Gastroesophageal sphincter (tissue), 4 donors: ENCODE results near the gene FYN. TPM values are rescaled to one million over a fixed set of nuclear protein-coding genes. Genes with fewer than 3 reads are reported as not detected.

Source experiments
- ATAC-seq: fragments of 150-250 bp; one replicate; pipeline ENCODE4 v1.9.1; 2016; ENCODE audit warnings: mild to moderate bottlenecking, moderate library complexity
- H3K27ac ChIP-seq, 4 donors: fragments of 200-600 bp; sonication (generic) in 3 of 4; 1 replicate in 3 of 4; 2 replicates in 1 of 4; pipeline ENCODE4 v1.5.1; 2016 to 2019
- H3K27me3 ChIP-seq: fragments of 200-600 bp; sonication (generic); one replicate; pipeline ENCODE4 v1.5.1; 2019
- H3K36me3 ChIP-seq, 2 donors: fragments of 200-600 bp; sonication (generic); one replicate each; pipeline ENCODE4 v1.5.1; 2019; ENCODE audit warnings: control low read depth in 1 of 2
- H3K4me1 ChIP-seq, 3 donors: fragments of 200-600 bp; sonication (generic); 1 replicate in 2 of 3; 2 replicates in 1 of 3; pipeline ENCODE4 v1.5.1; 2016 to 2019; ENCODE audit warnings: control low read depth in 2 of 3
- H3K4me3 ChIP-seq, 2 donors: fragments of 200-600 bp; sonication (generic); one replicate each; pipeline ENCODE4 v1.5.1; 2019; ENCODE audit warnings: mild to moderate bottlenecking in 1 of 2, moderate library complexity in 1 of 2
- H3K9me3 ChIP-seq, 3 donors: fragments of 200-600 bp; sonication (generic); one replicate each; pipeline ENCODE4 v1.5.1; 2017 to 2019; ENCODE audit warnings: control low read depth in 2 of 3
- CTCF ChIP-seq, 4 experiments: fragments of 200-600 bp in 2 of 4; fragments of 450-650 bp in 2 of 4; sonication (generic) in 1 of 4; IDR thresholded peaks; one replicate each; pipeline ENCODE4 v1.5.1; 2017 to 2019; ENCODE audit warnings: antibody characterized with exemption in 4 of 4, mild to moderate bottlenecking in 2 of 4, moderate library complexity in 2 of 4
- EP300 ChIP-seq: sonication (generic); formaldehyde crosslinking; IDR thresholded peaks from one replicate; pipeline ENCODE4 v1.6.1; 2017; ENCODE audit warnings: antibody characterized with exemption, mild to moderate bottlenecking
- POLR2A ChIP-seq, 2 donors: fragments of 450-650 bp; IDR thresholded peaks; one replicate each; pipeline ENCODE4 v1.6.1; 2017; ENCODE audit warnings: antibody characterized with exemption in 2 of 2, mild to moderate bottlenecking in 2 of 2, moderate library complexity in 1 of 2
- POLR2AphosphoS5 ChIP-seq: sonication (generic); formaldehyde crosslinking; IDR thresholded peaks from one replicate; pipeline ENCODE4 v1.6.1; 2017; ENCODE audit warnings: antibody characterized with exemption
- WGBS, 2 donors: methylation state at CpG; one replicate each; pipeline ENCODE4 v1.1.5; 2018; ENCODE audit warnings: low coverage in 1 of 2; 5-methylcytosine and 5-hydroxymethylcytosine counted together
- total RNA-seq, 4 donors: library from RNA; depleted of rRNA; stranded (reverse); fragments of >200 nt; gene quantifications; one replicate each; pipeline ENCODE4 v1.1.0, GENCODE V29; 2016

Gene FYN
- total RNA-seq, 4 donors from 2014 or later: 58.6 to 101 (median 69.9) TPM

- H3K36me3 ChIP-seq: no peaks in the 10 kb centered on the region
- H3K4me3 ChIP-seq: no peak overlapping the region
- no peaks in the 10 kb centered on the region for H3K27me3 ChIP-seq
- 100% methylated on average over 1 of the region's 1 CpG for WGBS, 2 donors
- no peak for TF ChIP-seq CTCF (IDR thresholded peaks at IDR 0.05)
- TF ChIP-seq POLR2A (IDR thresholded peaks at IDR 0.05): no peak
- no peak for TF ChIP-seq EP300
- TF ChIP-seq POLR2AphosphoS5: no peak
- H3K9me3 ChIP-seq: no peaks in the 10 kb centered on the region
- ATAC-seq: no peak
- H3K27ac ChIP-seq: no peak overlapping the region
- H3K4me1 ChIP-seq: peaks cover 0 to 13% (median 0%) of the 10 kb centered on the region in 3 donors
Measured at GRCh38 chr6:111653434-111653833, 219.8 kb downstream of the FYN start.

GRCh38 chr6:111652156-111652555 is 221.1 kb downstream of the FYN start:
- Histone ChIP-seq H3K4me3 (no peak overlapping the region), H3K27me3 (no peaks in the 10 kb centered on the region), H3K4me1 (peaks cover 0 to 3% (median 0%) of the 10 kb centered on the region in 3 donors), H3K27ac (no peak overlapping the region), H3K36me3 (no peaks in the 10 kb centered on the region), H3K9me3 (no peaks in the 10 kb centered on the region)
- ATAC-seq: no peak
- 93 to 97% methylated on average over 5 of the region's 5 CpGs for WGBS, 2 donors
- TF ChIP-seq CTCF (IDR thresholded peaks at IDR 0.05) (no peak), POLR2AphosphoS5 (no peak), POLR2A (IDR thresholded peaks at IDR 0.05) (no peak), EP300 (no peak)

- Histone ChIP-seq H3K27ac (no peak overlapping the region), H3K4me1 (no peaks in the 10 kb centered on the region), H3K27me3 (no peaks in the 10 kb centered on the region), H3K4me3 (no peak overlapping the region), H3K9me3 (no peaks in the 10 kb centered on the region), H3K36me3 (no peaks in the 10 kb centered on the region)
- no peak for ATAC-seq
- TF ChIP-seq POLR2AphosphoS5 (no peak), EP300 (no peak)
- WGBS, 2 donors: 75 to 80% methylated on average over 6 to 8 of the region's 13 CpGs
Measured at GRCh38 chr6:111651185-111652034, 221.8 kb downstream of the FYN start.

GRCh38 chr6:111650049-111650448 is 223.2 kb downstream of the FYN start:
- H3K36me3 ChIP-seq: no peaks in the 10 kb centered on the region
- H3K9me3 ChIP-seq: no peaks in the 10 kb centered on the region
- no peaks in the 10 kb centered on the region for H3K4me1 ChIP-seq
- ATAC-seq: no peak
- H3K27me3 ChIP-seq: no peaks in the 10 kb centered on the region
- H3K27ac ChIP-seq: no peak overlapping the region
- 74 to 84% methylated on average over 4 to 8 of the region's 9 CpGs for WGBS, 2 donors
- H3K4me3 ChIP-seq: no peak overlapping the region
- TF ChIP-seq CTCF (IDR thresholded peaks at IDR 0.05): no peak
- no peak for TF ChIP-seq POLR2A (IDR thresholded peaks at IDR 0.05)
- no peak for TF ChIP-seq EP300
- TF ChIP-seq POLR2AphosphoS5: no peak

GRCh38 chr6:111648100-111648499 is 225.2 kb downstream of the FYN start:
- no peak overlapping the region for H3K27ac ChIP-seq
- H3K27me3 ChIP-seq: no peaks in the 10 kb centered on the region
- H3K36me3 ChIP-seq: no peaks in the 10 kb centered on the region
- WGBS, 2 donors: 86 to 96% methylated on average over 2 to 3 of the region's 5 CpGs
- TF ChIP-seq CTCF (IDR thresholded peaks at IDR 0.05) (no peak), POLR2A (IDR thresholded peaks at IDR 0.05) (no peak), POLR2AphosphoS5 (no peak)
- no peak for ATAC-seq
- no peak overlapping the region for H3K4me3 ChIP-seq
- no peaks in the 10 kb centered on the region for H3K9me3 ChIP-seq
- H3K4me1 ChIP-seq: no peaks in the 10 kb centered on the region
